IMR-90 (cell line): ENCODE results near the gene MAP3K3.

Experiments used
- MAZ ChIP-seq: IDR thresholded peaks from 2 replicates; pipeline ENCODE4 v1.6.1; 2012; ENCODE audit warnings: low read depth, mild to moderate bottlenecking, low read length, improper control_type of control experiment, moderate library complexity, borderline replicate concordance
- NFE2L2 ChIP-seq: fragments of 150-350 bp; IDR thresholded peaks from 2 replicates; pipeline ENCODE4 v1.6.1; 2016; ENCODE audit warnings: low read depth, mild to moderate bottlenecking, low read length
- POLR2A ChIP-seq: IDR thresholded peaks from 2 replicates; pipeline ENCODE4 v1.6.1; 2012; ENCODE audit warnings: mild to moderate bottlenecking, low read depth, low read length
- RAD21 ChIP-seq: IDR thresholded peaks from 2 replicates; pipeline ENCODE4 v1.6.1; 2012; ENCODE audit warnings: low read length, improper control_type of control experiment
- RCOR1 ChIP-seq: IDR thresholded peaks from 2 replicates; pipeline ENCODE4 v1.6.1; 2012; ENCODE audit warnings: mild to moderate bottlenecking, low read length, improper control_type of control experiment; ENCODE audit not compliant: insufficient replicate concordance
- TF ChIP-seq, protein P1 (sequence below): conservative IDR thresholded peaks from 2 replicates; pipeline ENCODE4 v1.5.1; 2012; ENCODE audit warnings: mild to moderate bottlenecking, low read depth, low read length, improper control_type of control experiment

GRCh38 chr17:63704259-63704576, 82.0 kb downstream of the MAP3K3 start:
- TF ChIP-seq RCOR1: no peak
- TF ChIP-seq, protein P1, sequence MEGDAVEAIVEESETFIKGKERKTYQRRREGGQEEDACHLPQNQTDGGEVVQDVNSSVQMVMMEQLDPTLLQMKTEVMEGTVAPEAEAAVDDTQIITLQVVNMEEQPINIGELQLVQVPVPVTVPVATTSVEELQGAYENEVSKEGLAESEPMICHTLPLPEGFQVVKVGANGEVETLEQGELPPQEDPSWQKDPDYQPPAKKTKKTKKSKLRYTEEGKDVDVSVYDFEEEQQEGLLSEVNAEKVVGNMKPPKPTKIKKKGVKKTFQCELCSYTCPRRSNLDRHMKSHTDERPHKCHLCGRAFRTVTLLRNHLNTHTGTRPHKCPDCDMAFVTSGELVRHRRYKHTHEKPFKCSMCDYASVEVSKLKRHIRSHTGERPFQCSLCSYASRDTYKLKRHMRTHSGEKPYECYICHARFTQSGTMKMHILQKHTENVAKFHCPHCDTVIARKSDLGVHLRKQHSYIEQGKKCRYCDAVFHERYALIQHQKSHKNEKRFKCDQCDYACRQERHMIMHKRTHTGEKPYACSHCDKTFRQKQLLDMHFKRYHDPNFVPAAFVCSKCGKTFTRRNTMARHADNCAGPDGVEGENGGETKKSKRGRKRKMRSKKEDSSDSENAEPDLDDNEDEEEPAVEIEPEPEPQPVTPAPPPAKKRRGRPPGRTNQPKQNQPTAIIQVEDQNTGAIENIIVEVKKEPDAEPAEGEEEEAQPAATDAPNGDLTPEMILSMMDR: no peak
- TF ChIP-seq NFE2L2: no peak
- TF ChIP-seq MAZ: no peak
- TF ChIP-seq POLR2A: no peak
- no peak for TF ChIP-seq RAD21
